ENCODE measurements around the gene FDX2. TPM values are rescaled to one million over a fixed set of nuclear protein-coding genes. Genes with fewer than 3 reads are reported as not detected.

The FDX2 gene
- total and polyA plus RNA-seq, 8 donors: 16.0 to 25.4 (median 19.6) TPM

DNA sequence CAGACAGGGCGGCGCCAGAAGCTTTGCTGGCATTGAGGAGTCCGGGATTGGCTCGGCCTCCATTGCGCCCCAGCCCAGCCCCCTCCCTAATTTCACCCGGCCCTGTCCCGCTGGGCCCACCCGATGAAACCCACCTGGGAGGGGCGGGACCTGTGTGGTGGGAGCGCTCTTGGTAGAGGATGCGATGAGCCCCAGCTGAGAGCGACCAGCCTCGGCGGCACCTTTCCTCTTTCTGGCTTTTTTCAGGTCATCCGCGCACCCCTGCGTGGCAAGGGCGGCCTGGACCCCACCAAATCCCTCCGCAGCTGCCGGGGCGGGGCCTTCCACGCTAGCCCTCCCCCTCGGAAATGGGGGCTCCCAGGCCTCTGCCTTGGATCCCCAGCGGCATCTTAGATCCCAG is 6.4 kb downstream of the FDX2 start, which contains the start of gene ZGLP1:
TSS of gene ZGLP1 (minus strand) at position 393 of the 400 bp plus-strand sequence.
- intact Hi-C loops (cut with DNase I): no loop called here

GRCh38 chr19:10306327-10306726 is 9.5 kb downstream of the FDX2 start:
- no peaks in the 10 kb centered on the region for H3K9me3 ChIP-seq
- intact Hi-C loops (cut with DNase I): no loop called here
- ATAC-seq (no peak), DNase-seq (no peak)
- TF ChIP-seq, protein P1, sequence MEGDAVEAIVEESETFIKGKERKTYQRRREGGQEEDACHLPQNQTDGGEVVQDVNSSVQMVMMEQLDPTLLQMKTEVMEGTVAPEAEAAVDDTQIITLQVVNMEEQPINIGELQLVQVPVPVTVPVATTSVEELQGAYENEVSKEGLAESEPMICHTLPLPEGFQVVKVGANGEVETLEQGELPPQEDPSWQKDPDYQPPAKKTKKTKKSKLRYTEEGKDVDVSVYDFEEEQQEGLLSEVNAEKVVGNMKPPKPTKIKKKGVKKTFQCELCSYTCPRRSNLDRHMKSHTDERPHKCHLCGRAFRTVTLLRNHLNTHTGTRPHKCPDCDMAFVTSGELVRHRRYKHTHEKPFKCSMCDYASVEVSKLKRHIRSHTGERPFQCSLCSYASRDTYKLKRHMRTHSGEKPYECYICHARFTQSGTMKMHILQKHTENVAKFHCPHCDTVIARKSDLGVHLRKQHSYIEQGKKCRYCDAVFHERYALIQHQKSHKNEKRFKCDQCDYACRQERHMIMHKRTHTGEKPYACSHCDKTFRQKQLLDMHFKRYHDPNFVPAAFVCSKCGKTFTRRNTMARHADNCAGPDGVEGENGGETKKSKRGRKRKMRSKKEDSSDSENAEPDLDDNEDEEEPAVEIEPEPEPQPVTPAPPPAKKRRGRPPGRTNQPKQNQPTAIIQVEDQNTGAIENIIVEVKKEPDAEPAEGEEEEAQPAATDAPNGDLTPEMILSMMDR (IDR thresholded peaks at IDR 0.05): no peak
- H3K4me1 ChIP-seq: peaks cover 0 to 18% of the 10 kb centered on the region in 2 donors
- peaks cover 0 to 26% of the 10 kb centered on the region in 2 donors for H3K36me3 ChIP-seq
- no peak overlapping the region for H3K27ac ChIP-seq
- H3K4me3 ChIP-seq: no peak overlapping the region
- H3K27me3 ChIP-seq: no peaks in the 10 kb centered on the region

More for the DNA sequence above, 6.4 kb downstream of the FDX2 start, which contains the start of gene ZGLP1:
- no peak within 1 kb of the TSS for H3K27ac ChIP-seq
- ATAC-seq (no peak), DNase-seq (no peak)
- TF ChIP-seq, protein P1 (IDR thresholded peaks at IDR 0.05): no peak
- peaks cover 0 to 11% of the 10 kb centered on the region in 2 donors for H3K4me1 ChIP-seq
- no peaks in the 10 kb centered on the region for H3K9me3 ChIP-seq
- H3K4me3 ChIP-seq: no peak within 1 kb of the TSS
- H3K27me3 ChIP-seq: no peaks in the 10 kb centered on the region
- peaks cover 0 to 25% of the 10 kb centered on the region in 2 donors for H3K36me3 ChIP-seq

DNA sequence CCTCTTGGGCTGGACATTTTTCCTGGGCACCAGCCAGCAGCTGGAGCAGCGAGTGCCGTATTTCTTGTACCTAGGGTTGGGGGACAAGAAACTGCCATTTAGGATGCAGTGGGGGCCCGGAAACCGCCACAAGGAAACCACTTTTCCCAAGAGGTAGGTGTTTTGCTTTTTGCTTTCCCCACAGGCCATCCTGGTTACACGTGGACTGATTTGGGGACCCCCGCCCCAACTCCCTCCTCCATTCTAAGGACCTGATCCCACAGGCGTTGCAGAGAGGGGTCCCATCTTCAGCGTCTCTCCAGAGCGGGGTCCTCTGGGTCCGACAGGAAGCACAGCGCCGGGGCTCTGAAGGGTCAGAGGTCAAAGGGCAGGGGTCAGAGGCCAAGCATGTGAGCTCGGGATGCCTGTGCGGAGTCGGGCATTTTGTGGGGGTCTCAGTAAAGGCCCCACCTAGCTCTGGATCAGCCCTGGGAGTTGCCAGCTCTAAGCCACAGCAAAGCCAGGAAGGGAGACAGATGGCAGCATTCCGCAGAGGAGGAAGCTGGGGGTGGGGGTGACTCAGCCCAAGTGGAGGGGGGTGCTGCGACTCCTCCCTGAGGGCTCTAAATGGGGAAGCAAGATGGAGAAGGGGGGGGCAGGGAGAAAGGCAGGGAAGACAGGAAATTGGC is 10.5 kb downstream of the FDX2 start:
- peak in 2 of 4 donors; percentile 77 to 90 for DNase-seq
- Histone ChIP-seq H3K27me3 (no peaks in the 10 kb centered on the region), H3K36me3 (peaks cover 0 to 18% of the 10 kb centered on the region in 2 donors), H3K27ac (peak overlapping the region in 1 of 2 donors; percentile 23), H3K4me1 (peaks cover 0 to 19% of the 10 kb centered on the region in 2 donors), H3K4me3 (no peak overlapping the region), H3K9me3 (no peaks in the 10 kb centered on the region)
- peak; percentile 77 for ATAC-seq
- TF ChIP-seq, protein P1 (IDR thresholded peaks at IDR 0.05): no peak
- intact Hi-C loops (cut with DNase I): no loop called here

GRCh38 chr19:10299545-10300458 is 16.0 kb downstream of the FDX2 start:
- Histone ChIP-seq H3K36me3 (peaks cover 0 to 4% of the 10 kb centered on the region in 2 donors), H3K27ac (no peak overlapping the region), H3K27me3 (peaks cover 8 to 24% of the 10 kb centered on the region in 2 donors), H3K9me3 (no peaks in the 10 kb centered on the region), H3K4me1 (peaks cover 0 to 37% of the 10 kb centered on the region in 2 donors), H3K4me3 (no peak overlapping the region)
- TF ChIP-seq, protein P1 (IDR thresholded peaks at IDR 0.05): no peak
- peak; percentile 12 for ATAC-seq
- peak in 1 of 4 donors; percentile 71 for DNase-seq
- intact Hi-C loops (cut with DNase I): no loop called here
